ENCODE data around the gene CD244.

GRCh38 chr1:160855181-160855981 is 7.3 kb downstream of the CD244 start:
- TF ChIP-seq, protein P1, sequence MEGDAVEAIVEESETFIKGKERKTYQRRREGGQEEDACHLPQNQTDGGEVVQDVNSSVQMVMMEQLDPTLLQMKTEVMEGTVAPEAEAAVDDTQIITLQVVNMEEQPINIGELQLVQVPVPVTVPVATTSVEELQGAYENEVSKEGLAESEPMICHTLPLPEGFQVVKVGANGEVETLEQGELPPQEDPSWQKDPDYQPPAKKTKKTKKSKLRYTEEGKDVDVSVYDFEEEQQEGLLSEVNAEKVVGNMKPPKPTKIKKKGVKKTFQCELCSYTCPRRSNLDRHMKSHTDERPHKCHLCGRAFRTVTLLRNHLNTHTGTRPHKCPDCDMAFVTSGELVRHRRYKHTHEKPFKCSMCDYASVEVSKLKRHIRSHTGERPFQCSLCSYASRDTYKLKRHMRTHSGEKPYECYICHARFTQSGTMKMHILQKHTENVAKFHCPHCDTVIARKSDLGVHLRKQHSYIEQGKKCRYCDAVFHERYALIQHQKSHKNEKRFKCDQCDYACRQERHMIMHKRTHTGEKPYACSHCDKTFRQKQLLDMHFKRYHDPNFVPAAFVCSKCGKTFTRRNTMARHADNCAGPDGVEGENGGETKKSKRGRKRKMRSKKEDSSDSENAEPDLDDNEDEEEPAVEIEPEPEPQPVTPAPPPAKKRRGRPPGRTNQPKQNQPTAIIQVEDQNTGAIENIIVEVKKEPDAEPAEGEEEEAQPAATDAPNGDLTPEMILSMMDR (IDR thresholded peaks at IDR 0.05; ENCODE audit: poor library complexity): no peak
- TF ChIP-seq EZH2 (IDR thresholded peaks at IDR 0.05; ENCODE audit: borderline replicate concordance): no peak

Measured in hepatocyte (in vitro differentiated cells).